ENCODE data around the gene ZSCAN21.

The ZSCAN21 gene

DNA sequence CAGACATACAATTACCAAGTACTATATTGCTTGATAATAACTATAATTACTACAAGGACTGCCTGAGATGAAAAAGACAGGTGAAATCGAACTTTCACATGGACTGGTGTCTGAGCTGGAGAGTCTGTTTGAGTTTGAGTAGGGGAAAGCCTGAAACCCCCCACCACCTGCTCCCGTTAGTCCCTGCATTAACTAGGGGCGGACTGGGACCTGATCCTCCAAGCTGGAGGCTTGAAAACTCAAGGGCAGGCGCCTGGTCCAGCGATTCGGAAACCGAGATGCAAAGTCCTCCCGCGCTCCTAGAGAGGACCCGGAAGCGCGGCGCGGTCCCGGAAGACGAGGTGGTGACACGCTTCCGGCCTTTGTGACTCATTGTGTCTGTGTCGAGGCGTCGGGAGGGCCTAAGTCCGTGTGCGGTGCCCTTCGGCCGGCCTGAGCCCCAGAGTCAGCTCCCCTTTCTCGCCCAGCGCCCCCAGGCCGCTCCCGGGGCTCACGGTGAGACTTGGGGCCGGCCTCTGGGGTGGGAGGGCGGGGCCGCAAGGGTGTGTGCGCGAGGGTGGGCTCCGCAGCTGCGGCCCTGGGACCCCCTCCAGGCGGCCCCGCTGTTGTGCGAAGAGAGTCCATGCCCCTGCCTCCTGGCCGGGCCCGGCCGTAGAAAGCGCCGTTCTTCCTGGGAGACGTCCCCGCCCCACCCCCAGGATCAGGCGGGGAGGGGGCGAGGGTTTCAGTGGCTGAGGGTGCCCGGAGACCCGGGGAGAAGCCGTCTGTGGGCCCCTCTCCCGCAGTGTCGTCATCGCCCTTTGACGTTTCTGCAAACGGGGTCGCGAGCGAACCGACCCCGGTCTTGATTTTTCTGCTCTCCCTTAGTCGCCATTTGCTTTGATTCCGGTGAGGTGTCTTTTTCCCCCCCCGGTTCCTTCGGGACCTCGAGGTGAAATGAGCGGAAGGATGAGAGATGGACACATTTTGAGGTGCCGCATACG, 34.1 kb upstream of the ZSCAN21 start, which contains the start of gene ZKSCAN1 (continued):
- TF ChIP-seq, protein P1, sequence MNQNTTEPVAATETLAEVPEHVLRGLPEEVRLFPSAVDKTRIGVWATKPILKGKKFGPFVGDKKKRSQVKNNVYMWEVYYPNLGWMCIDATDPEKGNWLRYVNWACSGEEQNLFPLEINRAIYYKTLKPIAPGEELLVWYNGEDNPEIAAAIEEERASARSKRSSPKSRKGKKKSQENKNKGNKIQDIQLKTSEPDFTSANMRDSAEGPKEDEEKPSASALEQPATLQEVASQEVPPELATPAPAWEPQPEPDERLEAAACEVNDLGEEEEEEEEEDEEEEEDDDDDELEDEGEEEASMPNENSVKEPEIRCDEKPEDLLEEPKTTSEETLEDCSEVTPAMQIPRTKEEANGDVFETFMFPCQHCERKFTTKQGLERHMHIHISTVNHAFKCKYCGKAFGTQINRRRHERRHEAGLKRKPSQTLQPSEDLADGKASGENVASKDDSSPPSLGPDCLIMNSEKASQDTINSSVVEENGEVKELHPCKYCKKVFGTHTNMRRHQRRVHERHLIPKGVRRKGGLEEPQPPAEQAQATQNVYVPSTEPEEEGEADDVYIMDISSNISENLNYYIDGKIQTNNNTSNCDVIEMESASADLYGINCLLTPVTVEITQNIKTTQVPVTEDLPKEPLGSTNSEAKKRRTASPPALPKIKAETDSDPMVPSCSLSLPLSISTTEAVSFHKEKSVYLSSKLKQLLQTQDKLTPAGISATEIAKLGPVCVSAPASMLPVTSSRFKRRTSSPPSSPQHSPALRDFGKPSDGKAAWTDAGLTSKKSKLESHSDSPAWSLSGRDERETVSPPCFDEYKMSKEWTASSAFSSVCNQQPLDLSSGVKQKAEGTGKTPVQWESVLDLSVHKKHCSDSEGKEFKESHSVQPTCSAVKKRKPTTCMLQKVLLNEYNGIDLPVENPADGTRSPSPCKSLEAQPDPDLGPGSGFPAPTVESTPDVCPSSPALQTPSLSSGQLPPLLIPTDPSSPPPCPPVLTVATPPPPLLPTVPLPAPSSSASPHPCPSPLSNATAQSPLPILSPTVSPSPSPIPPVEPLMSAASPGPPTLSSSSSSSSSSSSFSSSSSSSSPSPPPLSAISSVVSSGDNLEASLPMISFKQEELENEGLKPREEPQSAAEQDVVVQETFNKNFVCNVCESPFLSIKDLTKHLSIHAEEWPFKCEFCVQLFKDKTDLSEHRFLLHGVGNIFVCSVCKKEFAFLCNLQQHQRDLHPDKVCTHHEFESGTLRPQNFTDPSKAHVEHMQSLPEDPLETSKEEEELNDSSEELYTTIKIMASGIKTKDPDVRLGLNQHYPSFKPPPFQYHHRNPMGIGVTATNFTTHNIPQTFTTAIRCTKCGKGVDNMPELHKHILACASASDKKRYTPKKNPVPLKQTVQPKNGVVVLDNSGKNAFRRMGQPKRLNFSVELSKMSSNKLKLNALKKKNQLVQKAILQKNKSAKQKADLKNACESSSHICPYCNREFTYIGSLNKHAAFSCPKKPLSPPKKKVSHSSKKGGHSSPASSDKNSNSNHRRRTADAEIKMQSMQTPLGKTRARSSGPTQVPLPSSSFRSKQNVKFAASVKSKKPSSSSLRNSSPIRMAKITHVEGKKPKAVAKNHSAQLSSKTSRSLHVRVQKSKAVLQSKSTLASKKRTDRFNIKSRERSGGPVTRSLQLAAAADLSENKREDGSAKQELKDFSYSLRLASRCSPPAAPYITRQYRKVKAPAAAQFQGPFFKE (tag by site-specific recombination; IDR thresholded peaks at IDR 0.05; ENCODE audit: borderline replicate concordance) = no peak
- TF ChIP-seq ZNF341 (tag by site-specific recombination; IDR thresholded peaks at IDR 0.05; ENCODE audit: low read depth) (peak; percentile 28; the same call in 1 of the 2 replicates), HOXC10 (CRISPR knock-in tag; IDR thresholded peaks at IDR 0.05) (no peak), ZNF48 (tag by site-specific recombination; IDR thresholded peaks at IDR 0.05) (no peak), IKZF3 (tag by site-specific recombination; IDR thresholded peaks at IDR 0.05) (no peak), OVOL3 (tag by site-specific recombination; IDR thresholded peaks at IDR 0.05) (no peak), SP3 (tag by site-specific recombination; IDR thresholded peaks at IDR 0.05) (no peak; the same call in 1 of the 2 replicates), ZNF248 (tag by site-specific recombination; IDR thresholded peaks at IDR 0.05) (no peak), ZNF274 (IDR thresholded peaks at IDR 0.05; ENCODE audit: low read length) (no peak), ZNF274 (tag by site-specific recombination; IDR thresholded peaks at IDR 0.05; ENCODE audit: borderline replicate concordance) (no peak), ZNF777 (tag by site-specific recombination; IDR thresholded peaks at IDR 0.05; ENCODE audit: borderline replicate concordance) (no peak), ZNF133 (tag by site-specific recombination; IDR thresholded peaks at IDR 0.05) (no peak), ZNF335 (tag by site-specific recombination; conservative IDR thresholded peaks at IDR 0.05) (peak; percentile 69), ZNF366 (tag by site-specific recombination; conservative IDR thresholded peaks at IDR 0.05) (no peak), SCRT1 (tag by site-specific recombination; IDR thresholded peaks at IDR 0.05; ENCODE audit: borderline replicate concordance) (no peak)
- TF ChIP-seq, protein P2, sequence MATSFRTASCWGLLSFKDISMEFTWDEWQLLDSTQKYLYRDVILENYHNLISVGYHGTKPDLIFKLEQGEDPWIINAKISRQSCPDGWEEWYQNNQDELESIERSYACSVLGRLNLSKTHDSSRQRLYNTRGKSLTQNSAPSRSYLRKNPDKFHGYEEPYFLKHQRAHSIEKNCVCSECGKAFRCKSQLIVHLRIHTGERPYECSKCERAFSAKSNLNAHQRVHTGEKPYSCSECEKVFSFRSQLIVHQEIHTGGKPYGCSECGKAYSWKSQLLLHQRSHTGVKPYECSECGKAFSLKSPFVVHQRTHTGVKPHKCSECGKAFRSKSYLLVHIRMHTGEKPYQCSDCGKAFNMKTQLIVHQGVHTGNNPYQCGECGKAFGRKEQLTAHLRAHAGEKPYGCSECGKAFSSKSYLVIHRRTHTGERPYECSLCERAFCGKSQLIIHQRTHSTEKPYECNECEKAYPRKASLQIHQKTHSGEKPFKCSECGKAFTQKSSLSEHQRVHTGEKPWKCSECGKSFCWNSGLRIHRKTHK (tag by site-specific recombination; IDR thresholded peaks at IDR 0.05) = no peak
- TF ChIP-seq, protein P3, sequence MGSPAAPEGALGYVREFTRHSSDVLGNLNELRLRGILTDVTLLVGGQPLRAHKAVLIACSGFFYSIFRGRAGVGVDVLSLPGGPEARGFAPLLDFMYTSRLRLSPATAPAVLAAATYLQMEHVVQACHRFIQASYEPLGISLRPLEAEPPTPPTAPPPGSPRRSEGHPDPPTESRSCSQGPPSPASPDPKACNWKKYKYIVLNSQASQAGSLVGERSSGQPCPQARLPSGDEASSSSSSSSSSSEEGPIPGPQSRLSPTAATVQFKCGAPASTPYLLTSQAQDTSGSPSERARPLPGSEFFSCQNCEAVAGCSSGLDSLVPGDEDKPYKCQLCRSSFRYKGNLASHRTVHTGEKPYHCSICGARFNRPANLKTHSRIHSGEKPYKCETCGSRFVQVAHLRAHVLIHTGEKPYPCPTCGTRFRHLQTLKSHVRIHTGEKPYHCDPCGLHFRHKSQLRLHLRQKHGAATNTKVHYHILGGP (tag by site-specific recombination; IDR thresholded peaks at IDR 0.05) = no peak
- TF ChIP-seq, protein P4, sequence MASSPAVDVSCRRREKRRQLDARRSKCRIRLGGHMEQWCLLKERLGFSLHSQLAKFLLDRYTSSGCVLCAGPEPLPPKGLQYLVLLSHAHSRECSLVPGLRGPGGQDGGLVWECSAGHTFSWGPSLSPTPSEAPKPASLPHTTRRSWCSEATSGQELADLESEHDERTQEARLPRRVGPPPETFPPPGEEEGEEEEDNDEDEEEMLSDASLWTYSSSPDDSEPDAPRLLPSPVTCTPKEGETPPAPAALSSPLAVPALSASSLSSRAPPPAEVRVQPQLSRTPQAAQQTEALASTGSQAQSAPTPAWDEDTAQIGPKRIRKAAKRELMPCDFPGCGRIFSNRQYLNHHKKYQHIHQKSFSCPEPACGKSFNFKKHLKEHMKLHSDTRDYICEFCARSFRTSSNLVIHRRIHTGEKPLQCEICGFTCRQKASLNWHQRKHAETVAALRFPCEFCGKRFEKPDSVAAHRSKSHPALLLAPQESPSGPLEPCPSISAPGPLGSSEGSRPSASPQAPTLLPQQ (tag by site-specific recombination; IDR thresholded peaks at IDR 0.05) = peak; percentile 84
- TF ChIP-seq, protein P5, sequence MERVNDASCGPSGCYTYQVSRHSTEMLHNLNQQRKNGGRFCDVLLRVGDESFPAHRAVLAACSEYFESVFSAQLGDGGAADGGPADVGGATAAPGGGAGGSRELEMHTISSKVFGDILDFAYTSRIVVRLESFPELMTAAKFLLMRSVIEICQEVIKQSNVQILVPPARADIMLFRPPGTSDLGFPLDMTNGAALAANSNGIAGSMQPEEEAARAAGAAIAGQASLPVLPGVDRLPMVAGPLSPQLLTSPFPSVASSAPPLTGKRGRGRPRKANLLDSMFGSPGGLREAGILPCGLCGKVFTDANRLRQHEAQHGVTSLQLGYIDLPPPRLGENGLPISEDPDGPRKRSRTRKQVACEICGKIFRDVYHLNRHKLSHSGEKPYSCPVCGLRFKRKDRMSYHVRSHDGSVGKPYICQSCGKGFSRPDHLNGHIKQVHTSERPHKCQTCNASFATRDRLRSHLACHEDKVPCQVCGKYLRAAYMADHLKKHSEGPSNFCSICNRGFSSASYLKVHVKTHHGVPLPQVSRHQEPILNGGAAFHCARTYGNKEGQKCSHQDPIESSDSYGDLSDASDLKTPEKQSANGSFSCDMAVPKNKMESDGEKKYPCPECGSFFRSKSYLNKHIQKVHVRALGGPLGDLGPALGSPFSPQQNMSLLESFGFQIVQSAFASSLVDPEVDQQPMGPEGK (tag by site-specific recombination; IDR thresholded peaks at IDR 0.05) = peak; percentile 55
- TF ChIP-seq, protein P6, sequence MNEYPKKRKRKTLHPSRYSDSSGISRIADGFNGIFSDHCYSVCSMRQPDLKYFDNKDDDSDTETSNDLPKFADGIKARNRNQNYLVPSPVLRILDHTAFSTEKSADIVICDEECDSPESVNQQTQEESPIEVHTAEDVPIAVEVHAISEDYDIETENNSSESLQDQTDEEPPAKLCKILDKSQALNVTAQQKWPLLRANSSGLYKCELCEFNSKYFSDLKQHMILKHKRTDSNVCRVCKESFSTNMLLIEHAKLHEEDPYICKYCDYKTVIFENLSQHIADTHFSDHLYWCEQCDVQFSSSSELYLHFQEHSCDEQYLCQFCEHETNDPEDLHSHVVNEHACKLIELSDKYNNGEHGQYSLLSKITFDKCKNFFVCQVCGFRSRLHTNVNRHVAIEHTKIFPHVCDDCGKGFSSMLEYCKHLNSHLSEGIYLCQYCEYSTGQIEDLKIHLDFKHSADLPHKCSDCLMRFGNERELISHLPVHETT (tag by site-specific recombination; IDR thresholded peaks at IDR 0.05) = peak; percentile 59; the same call in 1 of the 2 replicates
- TF ChIP-seq, protein P7, sequence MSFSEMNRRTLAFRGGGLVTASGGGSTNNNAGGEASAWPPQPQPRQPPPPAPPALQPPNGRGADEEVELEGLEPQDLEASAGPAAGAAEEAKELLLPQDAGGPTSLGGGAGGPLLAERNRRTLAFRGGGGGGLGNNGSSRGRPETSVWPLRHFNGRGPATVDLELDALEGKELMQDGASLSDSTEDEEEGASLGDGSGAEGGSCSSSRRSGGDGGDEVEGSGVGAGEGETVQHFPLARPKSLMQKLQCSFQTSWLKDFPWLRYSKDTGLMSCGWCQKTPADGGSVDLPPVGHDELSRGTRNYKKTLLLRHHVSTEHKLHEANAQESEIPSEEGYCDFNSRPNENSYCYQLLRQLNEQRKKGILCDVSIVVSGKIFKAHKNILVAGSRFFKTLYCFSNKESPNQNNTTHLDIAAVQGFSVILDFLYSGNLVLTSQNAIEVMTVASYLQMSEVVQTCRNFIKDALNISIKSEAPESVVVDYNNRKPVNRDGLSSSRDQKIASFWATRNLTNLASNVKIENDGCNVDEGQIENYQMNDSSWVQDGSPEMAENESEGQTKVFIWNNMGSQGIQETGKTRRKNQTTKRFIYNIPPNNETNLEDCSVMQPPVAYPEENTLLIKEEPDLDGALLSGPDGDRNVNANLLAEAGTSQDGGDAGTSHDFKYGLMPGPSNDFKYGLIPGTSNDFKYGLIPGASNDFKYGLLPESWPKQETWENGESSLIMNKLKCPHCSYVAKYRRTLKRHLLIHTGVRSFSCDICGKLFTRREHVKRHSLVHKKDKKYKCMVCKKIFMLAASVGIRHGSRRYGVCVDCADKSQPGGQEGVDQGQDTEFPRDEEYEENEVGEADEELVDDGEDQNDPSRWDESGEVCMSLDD (tag by site-specific recombination; IDR thresholded peaks at IDR 0.05) = no peak
